NCI-H128 (cell line): ENCODE measurements around the gene OPCML.

ENCODE experiments used
- DNase-seq: peaks from one replicate; lab custom pipeline; 2025; ENCODE audit not compliant: unreplicated experiment; lab: John Stamatoyannopoulos, UW

Gene OPCML

DNA sequence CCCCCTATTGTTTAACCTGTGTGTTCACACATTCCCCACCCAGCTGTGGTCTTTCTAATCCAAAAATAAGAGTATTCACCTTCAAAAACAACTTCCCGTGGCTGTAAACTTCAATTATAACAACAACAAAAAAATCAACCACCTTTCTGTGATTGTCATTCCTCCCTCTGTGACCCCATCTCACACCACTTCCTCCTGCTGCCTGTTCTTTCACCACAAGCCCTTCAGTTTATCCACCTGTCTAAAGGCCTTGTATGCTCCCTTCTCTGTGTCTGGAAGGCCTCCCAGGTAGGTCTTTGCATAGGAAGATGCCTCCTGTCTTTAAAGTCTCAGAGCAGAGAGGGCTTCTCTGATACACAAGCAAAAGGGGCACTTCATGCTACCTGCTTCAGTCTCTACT lies 707.7 kb downstream of the OPCML start:
- no peak for DNase-seq

DNA sequence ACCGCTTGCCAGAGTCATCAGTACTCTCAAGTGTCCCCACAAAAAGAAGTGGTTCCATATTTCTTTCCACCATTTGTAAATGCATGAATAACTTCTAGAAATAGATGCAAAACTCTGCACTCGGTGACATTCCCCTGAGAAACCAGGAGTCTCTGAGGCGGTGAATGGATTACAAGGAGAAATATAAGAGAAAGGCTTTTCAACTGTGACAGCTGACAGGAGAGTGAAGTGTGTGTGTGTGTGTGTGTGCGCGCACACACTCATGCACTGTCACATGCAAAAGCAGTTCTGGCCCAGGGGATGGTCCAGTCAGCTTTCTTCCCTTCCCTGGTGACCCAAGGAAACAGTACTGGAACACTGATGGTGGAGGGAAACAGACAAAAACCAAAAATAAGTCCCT lies 710.0 kb downstream of the OPCML start:
- no peak for DNase-seq

GRCh38 chr11:132821499-132821898 lies 710.8 kb downstream of the OPCML start:
- no peak for DNase-seq

DNA sequence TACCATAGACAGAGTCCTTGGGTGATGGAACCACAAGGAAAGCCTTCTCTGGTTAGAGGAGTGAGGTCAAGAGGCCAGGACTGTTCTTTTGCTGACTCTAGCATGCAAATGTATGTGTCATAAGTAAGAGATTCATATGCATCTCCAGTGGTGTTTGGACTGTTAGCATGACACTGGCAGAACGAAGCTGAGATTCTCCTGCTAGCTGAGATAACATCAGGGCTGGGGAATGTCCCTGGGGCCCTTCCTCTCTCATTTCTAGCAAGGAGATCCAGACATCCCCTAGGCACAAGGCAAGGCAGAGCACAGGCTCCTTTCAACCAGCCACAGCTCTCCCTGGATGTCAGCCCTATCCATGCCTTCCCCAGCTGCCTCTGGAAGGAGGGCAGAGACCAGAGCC lies 711.3 kb downstream of the OPCML start:
- no peak for DNase-seq

DNA sequence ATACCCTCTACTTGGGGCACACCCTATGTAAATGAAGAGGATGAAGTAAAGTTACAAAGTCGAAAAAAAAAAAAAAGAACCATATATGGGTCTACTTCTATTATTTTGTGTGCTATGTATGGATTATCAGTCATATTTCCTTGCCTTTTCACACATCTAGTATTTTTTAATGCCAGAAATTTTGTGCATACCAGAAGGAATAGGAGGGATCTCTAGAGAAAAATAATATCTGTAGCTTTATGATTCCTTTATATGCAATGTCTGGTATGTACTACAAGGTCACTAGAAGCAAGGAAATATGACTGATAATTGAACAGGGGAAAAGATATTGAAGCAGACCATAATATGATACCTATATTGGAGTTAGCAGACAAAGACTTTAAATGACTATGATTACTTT lies 713.4 kb downstream of the OPCML start:
- DNase-seq, result no peak

DNA sequence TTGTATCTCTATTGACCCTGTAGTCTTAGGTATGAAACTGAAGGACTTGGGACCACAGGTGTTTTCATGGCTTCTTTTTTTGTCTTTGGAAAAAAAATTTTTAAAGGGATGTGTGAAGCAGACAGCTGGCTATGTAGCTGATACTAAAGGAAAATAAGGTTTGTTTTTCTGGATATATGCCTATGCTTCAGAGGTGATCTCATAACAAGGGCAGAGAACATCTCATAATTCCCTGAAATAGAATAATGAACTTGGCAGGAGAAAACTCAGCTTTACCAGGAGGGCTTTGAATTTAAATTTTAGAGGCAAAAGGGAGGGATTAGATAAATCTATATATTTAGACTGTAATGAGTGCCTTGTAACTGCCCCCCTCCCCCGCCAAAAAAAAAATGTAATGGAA lies 714.9 kb downstream of the OPCML start:
- DNase-seq, result no peak

GRCh38 chr11:132814410-132814809 lies 717.9 kb downstream of the OPCML start:
- no peak for DNase-seq

DNA sequence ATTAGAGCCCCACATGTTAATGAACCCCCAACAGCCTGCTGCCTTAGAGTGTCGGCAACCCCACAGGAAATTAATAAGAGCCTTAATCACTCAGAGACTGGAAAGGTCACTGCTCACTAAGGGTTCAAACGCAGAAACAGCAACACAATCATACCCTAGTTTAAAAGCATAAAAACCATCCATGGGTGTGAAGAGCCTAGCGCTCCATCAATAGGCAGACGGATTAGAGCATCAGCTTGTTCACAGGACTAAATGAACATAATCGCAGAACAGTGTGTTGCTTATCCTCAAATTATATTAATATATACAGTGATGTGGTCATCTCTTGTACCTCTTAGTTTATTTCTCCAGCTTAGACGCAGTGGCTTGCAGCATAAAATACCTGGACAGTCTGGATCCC lies 720.7 kb downstream of the OPCML start:
- no peak for DNase-seq

DNA sequence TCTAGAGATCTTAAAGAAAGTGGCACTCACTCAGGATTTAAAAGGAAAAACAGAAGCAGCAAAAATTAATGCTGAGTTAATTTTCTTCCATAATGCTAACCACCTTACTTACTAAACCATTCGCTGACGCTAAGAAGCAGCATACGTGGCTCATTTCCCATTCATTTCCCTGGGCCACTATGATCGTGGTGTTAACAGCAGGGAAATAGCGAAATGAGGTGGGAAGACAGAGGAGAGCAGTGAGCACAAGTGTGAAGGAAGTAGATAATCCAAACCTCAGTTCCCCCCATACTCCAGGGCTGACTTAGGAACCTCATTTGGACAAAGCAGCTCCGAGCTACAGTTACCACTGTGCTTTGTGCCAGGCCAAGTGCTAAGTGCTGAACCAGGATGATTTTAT lies 723.2 kb downstream of the OPCML start:
- DNase-seq, result no peak

- no peak for DNase-seq
Measured at GRCh38 chr11:132804258-132804657, 728.0 kb downstream of the OPCML start.

DNA sequence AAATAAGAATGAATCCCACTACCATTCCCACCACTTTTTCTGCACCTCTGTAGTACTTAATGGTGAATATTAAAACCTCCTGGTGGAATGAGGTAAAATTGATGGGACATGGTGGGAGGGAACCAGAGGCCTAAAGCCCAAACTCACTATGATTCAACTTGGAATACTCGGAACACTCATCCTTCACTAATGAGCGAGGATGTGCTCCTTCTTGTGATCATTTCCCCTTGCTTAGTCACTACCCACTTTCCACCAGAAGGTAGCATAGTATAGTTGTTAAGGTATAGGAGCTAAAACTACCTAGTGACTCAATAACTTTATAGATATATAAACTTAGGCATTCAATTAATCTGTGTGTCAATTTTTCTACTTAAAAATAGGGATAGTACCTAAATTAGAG lies 728.9 kb downstream of the OPCML start:
- DNase-seq, result no peak

DNA sequence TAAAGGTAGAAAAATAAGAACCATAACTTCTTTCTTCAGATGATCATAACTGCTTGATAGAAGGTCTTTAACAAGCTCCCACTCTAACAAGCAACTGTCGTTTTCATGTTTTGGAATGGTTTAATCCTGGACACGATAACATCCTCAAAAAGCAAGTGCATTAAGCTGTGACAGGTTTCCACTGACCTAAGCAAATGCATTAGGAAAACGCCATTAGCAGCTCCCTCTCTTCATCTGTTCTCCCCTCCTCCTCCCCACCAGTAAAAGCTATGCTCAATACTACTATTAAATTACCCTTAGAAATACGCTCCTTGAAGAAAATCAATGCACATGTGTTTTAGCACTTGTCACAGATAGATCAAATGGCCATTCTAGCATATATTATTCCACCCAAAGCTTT lies 729.4 kb downstream of the OPCML start:
- DNase-seq, result no peak

DNA sequence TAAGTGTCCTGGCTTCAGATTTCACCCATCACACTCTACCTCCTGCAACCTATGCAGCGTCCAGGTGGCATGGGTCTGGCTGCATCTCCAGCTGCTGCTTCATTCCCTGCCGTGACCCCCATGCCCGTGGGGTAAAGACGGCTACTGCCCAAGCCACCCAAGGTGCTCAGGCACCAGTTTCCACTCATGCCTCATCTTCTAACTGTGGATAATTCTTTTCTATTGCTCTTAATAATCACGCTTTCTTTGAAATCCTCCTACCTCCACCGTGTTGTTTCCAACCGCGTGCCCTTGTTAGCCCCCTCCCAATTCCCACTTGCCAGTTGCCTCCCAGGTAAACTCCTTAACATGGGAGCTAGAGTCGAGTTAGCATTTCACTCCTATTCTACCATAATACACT lies 738.5 kb downstream of the OPCML start:
- DNase-seq, result no peak

DNA sequence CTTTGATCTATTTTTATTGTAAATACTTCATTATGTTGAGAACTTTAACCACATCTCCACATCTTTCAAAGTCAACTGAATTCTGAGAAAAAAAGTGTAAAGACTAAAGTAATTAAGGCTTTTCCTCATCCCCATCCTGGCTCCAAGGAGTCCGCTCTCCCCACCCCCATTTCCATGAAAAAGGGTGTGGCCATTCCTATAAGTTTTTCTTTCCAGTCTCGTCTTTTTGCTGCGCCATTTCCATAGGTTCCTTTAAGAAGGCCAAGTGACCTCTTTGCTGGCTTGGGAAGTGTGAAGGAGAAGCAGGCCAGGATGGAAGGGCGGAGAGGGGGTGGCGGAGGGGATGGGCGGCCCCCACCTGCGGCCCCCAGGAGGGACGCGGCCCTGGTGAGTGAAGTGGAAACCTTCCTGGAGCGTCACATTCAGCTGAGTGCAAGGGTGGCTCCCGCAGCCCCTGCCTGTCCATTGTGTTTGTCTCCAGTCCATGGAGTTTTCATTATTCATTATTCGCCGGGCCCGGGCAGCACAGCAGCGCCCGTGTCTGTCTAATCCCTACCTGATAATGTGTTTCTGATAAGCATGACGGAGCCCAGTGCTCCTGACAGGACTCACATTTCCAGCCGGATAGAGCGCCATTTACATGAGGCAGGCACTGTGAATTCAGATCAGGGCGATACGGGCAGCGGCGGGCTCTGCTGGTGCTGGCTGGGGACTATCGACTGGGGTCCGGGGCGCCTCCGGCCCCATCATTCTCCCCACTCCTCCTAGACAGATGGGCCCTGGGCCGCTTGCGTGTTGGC lies 739.8 kb downstream of the OPCML start:
- DNase-seq, result no peak

DNA sequence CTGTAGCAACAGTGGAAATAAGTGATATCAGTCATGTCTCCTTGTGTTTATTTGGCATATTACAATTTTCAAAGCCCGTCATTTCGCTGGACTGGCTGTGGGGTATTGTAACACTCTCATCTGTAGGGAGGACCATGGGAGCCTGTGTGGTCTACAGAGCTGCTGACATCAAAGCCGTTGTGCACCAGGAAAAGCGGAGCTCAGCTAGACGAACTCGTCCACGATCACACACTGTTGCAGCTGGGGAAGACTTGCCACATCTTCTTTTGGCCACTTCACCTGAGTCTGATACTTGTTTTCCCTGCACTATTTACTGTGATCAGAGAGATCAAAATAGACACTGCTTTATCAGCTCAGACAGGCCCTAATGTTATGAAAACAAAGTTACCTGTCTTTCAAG lies 741.3 kb downstream of the OPCML start:
- DNase-seq, result no peak

DNA sequence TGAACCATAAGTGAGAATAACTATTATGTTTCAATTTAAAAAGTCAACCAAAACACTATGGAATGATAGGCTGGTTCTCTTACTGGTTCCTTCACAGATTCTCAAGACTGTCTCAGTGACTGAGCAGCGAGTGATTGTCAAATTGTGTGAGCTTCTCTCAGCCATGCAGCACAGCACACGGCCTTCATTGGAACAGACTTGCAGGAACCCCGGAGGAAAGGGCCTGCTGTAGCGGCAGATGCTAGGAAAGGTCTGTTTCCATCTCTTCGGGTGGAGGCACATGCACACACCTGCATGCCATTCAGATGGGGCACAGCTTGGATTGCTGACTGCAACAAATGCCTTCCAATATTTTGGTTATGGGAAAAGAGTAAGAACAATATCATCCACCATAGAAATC lies 741.8 kb downstream of the OPCML start:
- DNase-seq, result no peak

- no peak for DNase-seq
Measured at GRCh38 chr11:132788816-132789325, 743.4 kb downstream of the OPCML start.

DNA sequence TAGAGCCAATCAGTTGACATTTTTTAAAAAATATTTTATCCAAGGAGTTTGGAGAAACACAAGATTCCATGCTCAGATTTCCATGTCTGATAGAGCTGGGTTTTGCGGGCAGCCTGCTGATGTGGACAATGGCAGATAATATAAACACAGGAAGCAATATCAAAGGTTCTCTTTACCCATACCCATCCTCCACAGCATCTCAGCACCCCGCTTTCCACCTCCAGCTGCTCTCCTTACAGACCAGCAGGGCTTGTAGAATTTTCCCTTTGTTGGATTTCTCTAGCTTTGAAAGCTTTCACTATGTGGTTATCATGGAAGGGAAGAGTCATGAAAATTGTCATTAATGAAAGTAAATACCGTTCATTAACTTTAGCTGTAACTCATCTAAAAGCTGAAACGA lies 746.4 kb downstream of the OPCML start:
- DNase-seq, result no peak

DNA sequence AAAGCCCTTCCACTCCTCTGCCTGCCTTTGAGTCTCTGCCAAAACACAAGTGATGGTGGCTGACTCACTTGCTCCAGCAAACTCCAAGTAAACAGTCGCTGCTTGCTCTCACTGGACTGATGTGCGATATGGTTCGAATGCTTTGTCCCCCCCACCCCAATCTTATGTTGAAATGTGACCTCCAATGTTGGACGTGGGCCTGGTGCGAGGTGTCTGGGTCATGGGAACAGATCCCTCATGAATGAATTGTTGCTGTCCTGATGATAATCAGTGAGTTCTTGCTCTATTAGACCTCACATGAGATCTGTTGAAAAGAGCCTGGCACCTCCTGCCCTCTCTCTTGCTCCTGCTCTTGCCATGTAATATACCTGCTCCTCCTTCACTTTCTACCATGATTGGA lies 747.9 kb downstream of the OPCML start:
- DNase-seq, result no peak

DNA sequence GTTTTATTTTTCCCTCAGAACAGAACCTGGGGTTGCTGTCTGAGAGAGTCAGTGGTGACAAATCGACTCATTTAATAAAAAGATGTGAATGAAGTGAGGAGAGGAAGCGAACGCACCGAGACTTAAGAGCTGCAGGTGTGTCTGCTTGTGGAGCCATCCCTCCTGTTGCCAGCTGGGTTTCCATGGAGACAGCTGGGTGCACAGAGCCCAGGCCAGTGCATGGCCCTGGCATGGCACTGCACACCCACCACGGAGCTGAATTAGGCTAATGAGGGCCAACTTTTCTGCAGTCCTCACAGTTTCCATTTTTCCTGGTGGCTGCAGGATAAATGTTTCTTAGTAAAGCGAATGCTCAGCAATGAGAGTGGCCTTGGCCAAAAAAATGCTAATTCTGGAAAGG lies 750.2 kb downstream of the OPCML start:
- DNase-seq, result no peak

DNA sequence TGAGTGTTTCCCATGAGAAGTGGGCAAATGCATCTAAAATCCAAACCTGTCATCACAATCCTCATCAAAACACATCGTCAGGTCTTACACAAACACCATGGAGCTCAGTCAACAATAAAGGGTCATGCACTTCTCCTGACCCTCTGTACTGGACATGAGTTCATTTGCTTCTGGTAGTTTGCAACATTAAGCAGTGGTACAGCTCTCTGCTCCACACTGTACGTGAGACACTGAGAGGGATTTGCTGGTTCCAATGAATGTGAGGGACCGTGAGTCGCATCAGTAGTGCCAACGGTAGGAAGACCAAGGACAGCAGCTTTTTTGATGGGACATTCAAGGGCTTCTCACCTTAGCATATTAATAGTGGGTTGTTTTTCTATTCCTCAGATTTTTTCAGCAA lies 752.3 kb downstream of the OPCML start:
- no peak for DNase-seq

GRCh38 chr11:132779497-132779896 lies 752.8 kb downstream of the OPCML start:
- DNase-seq, result no peak
